GM18499 (cell line): ENCODE measurements around the gene C16orf74.

ENCODE experiments used
- ATAC-seq: cut with Tn5 transposase; IDR thresholded peaks from one replicate; pipeline ENCODE4 v1.9.1; 2021; ENCODE audit warnings: moderate number of reproducible peaks; ENCODE audit not compliant: insufficient read depth, unreplicated experiment

Gene C16orf74

GRCh38 chr16:85678016-85678415, 72.9 kb downstream of the C16orf74 start:
- no peak for ATAC-seq

- ATAC-seq: no peak
These were observed 73.4 kb downstream of the C16orf74 start for GRCh38 chr16:85677383-85677967.

- ATAC-seq: no peak
These were observed 74.4 kb downstream of the C16orf74 start for GRCh38 chr16:85676466-85676865.

- no peak for ATAC-seq
These were observed 75.5 kb downstream of the C16orf74 start for GRCh38 chr16:85675251-85675874.

GRCh38 chr16:85674828-85675227, 76.1 kb downstream of the C16orf74 start:
- ATAC-seq: no peak

GRCh38 chr16:85674418-85674755, 76.5 kb downstream of the C16orf74 start:
- ATAC-seq: no peak

- no peak for ATAC-seq
These were observed 77.1 kb downstream of the C16orf74 start for GRCh38 chr16:85673529-85674417.

- ATAC-seq: no peak
These were observed 80.1 kb downstream of the C16orf74 start for GRCh38 chr16:85670840-85671239.

- no peak for ATAC-seq
These were observed 82.0 kb downstream of the C16orf74 start for GRCh38 chr16:85668676-85669424.

GRCh38 chr16:85667841-85668413, 83.0 kb downstream of the C16orf74 start:
- ATAC-seq: no peak

- no peak for ATAC-seq
These were observed 83.6 kb downstream of the C16orf74 start for GRCh38 chr16:85667261-85667660.

- ATAC-seq: no peak
These were observed 85.0 kb downstream of the C16orf74 start for GRCh38 chr16:85665929-85666328.

- ATAC-seq: no peak
These were observed 85.5 kb downstream of the C16orf74 start for GRCh38 chr16:85665373-85665740.

- no peak for ATAC-seq
These were observed 86.1 kb downstream of the C16orf74 start for GRCh38 chr16:85664580-85665372.

GRCh38 chr16:85663891-85664321, 87.0 kb downstream of the C16orf74 start:
- no peak for ATAC-seq

GRCh38 chr16:85662976-85663830, 87.7 kb downstream of the C16orf74 start:
- no peak for ATAC-seq

- ATAC-seq: no peak
These were observed 88.4 kb downstream of the C16orf74 start for GRCh38 chr16:85662482-85662812.

- no peak for ATAC-seq
These were observed 89.0 kb downstream of the C16orf74 start for GRCh38 chr16:85661740-85662481.
